MM.1S (cell line): Measurements from ENCODE around the gene TMEM119.

Experiments
- DNase-seq: peaks from one replicate; pipeline ENCODE4 v3.0.0-alpha.2; 2015
- H2AFZ ChIP-seq: fragments of 300-600 bp; sonication (generic); 2 replicates; pipeline ENCODE4 v1.6.0; 2016; ENCODE audit warnings: antibody characterized with exemption, low read length
- H3F3A ChIP-seq: fragments of 300-600 bp; sonication (generic); 2 replicates; pipeline ENCODE4 v1.6.1; 2016; ENCODE audit warnings: mild to moderate bottlenecking, antibody characterized with exemption, low read length, moderate library complexity, mixed read lengths; ENCODE audit not compliant: insufficient read depth
- H3K27ac ChIP-seq: fragments of 300-600 bp; sonication (generic); 2 replicates; pipeline ENCODE4 v1.5.1; 2016; ENCODE audit warnings: mild to moderate bottlenecking, low read length
- H3K27me3 ChIP-seq: fragments of 300-600 bp; sonication (generic); replicated peaks from 2 replicates; pipeline ENCODE4 v1.6.0; 2016; ENCODE audit warnings: low read length; ENCODE audit not compliant: insufficient read depth
- H3K36me3 ChIP-seq: fragments of 300-600 bp; sonication (generic); replicated peaks from 2 replicates; pipeline ENCODE4 v1.6.1; 2016; ENCODE audit warnings: mild to moderate bottlenecking, low read length, mixed read lengths; ENCODE audit not compliant: insufficient read depth
- H3K4me1 ChIP-seq: fragments of 300-600 bp; sonication (generic); 2 replicates; pipeline ENCODE4 v1.6.1; 2016; ENCODE audit warnings: low read length, mixed read lengths
- H3K4me2 ChIP-seq: fragments of 300-600 bp; sonication (generic); 2 replicates; pipeline ENCODE4 v1.6.0; 2016; ENCODE audit warnings: low read depth, low read length
- H3K4me3 ChIP-seq: fragments of 300-600 bp; sonication (generic); 2 replicates; pipeline ENCODE4 v1.5.1; 2016; ENCODE audit warnings: low read length, mixed read lengths
- H3K79me2 ChIP-seq: fragments of 300-600 bp; sonication (generic); 2 replicates; pipeline ENCODE4 v1.6.1; 2016; ENCODE audit warnings: mixed run types, low read length, mixed read lengths
- H3K9ac ChIP-seq: fragments of 300-600 bp; sonication (generic); 2 replicates; pipeline ENCODE4 v1.6.1; 2016; ENCODE audit warnings: low read length, mixed read lengths
- H3K9me2 ChIP-seq: fragments of 300-600 bp; sonication (generic); replicated peaks from 2 replicates; pipeline ENCODE4 v1.6.1; 2016; ENCODE audit warnings: mild to moderate bottlenecking, low read length, mixed read lengths; ENCODE audit not compliant: insufficient read depth
- H3K9me3 ChIP-seq: fragments of 300-600 bp; sonication (generic); replicated peaks from 2 replicates; pipeline ENCODE4 v1.6.1; 2016; ENCODE audit warnings: mild to moderate bottlenecking, low read length, mixed read lengths; ENCODE audit not compliant: insufficient read depth
- H4K20me1 ChIP-seq: fragments of 300-600 bp; sonication (generic); 2 replicates; pipeline ENCODE4 v1.6.1; 2016; ENCODE audit warnings: mild to moderate bottlenecking, low read length, moderate library complexity, mixed read lengths; ENCODE audit not compliant: insufficient read depth
- CTCF ChIP-seq: fragments of 300-600 bp; sonication (generic); IDR thresholded peaks from 2 replicates; pipeline ENCODE4 v1.5.1; 2016; ENCODE audit warnings: antibody characterized with exemption, low read length, mixed read lengths
- EZH2 ChIP-seq: fragments of 300-600 bp; sonication (generic); optimal IDR thresholded peaks from 2 replicates; pipeline ENCODE3; 2017; ENCODE audit warnings: low read depth, mild to moderate bottlenecking, antibody characterized with exemption, low read length, mixed read lengths
- EZH2phosphoT487 ChIP-seq: fragments of 300-600 bp; sonication (generic); IDR thresholded peaks from 2 replicates; pipeline ENCODE4 v1.6.1; 2018; ENCODE audit warnings: antibody characterized with exemption, low read length

Gene TMEM119

GRCh38 chr12:108572166-108572790 is 25.6 kb downstream of the TMEM119 start:
- TF ChIP-seq EZH2 (no peak), EZH2phosphoT487 (no peak), CTCF (no peak)
- Histone ChIP-seq H3K4me2 (no peak overlapping the region), H3K9ac (no peak overlapping the region), H3F3A (peaks cover 78% of the 10 kb centered on the region), H3K4me1 (peaks cover 89% of the 10 kb centered on the region), H3K9me3 (no peaks in the 10 kb centered on the region), H4K20me1 (no peaks in the 10 kb centered on the region), H3K79me2 (peaks cover 13% of the 10 kb centered on the region; the same call in 1 of the 2 replicates), H3K27me3 (no peaks in the 10 kb centered on the region), H2AFZ (no peak overlapping the region), H3K27ac (peak overlapping the region; percentile 29; the same call in 1 of the 2 replicates), H3K9me2 (no peaks in the 10 kb centered on the region), H3K4me3 (no peak overlapping the region), H3K36me3 (no peaks in the 10 kb centered on the region)
- DNase-seq, result peak; percentile 34

- Histone ChIP-seq H3K9ac (no peak overlapping the region; the same call in 1 of the 2 replicates), H3K9me2 (no peaks in the 10 kb centered on the region), H2AFZ (no peak overlapping the region), H3K4me2 (no peak overlapping the region), H3K9me3 (no peaks in the 10 kb centered on the region), H4K20me1 (no peaks in the 10 kb centered on the region), H3K36me3 (no peaks in the 10 kb centered on the region), H3K4me3 (no peak overlapping the region), H3K27ac (peak overlapping the region; percentile 100; the same call in 1 of the 2 replicates), H3K79me2 (peaks cover 19% of the 10 kb centered on the region), H3F3A (peaks cover 82% of the 10 kb centered on the region), H3K4me1 (peaks cover 89% of the 10 kb centered on the region), H3K27me3 (no peaks in the 10 kb centered on the region)
- no peak for DNase-seq
- TF ChIP-seq EZH2, result no peak
- no peak for TF ChIP-seq EZH2phosphoT487
- TF ChIP-seq CTCF, result no peak
Observed at GRCh38 chr12:108571609-108572165, 26.2 kb downstream of the TMEM119 start.

- no peaks in the 10 kb centered on the region for H3K36me3 ChIP-seq
- no peaks in the 10 kb centered on the region for H3K9me2 ChIP-seq
- no peaks in the 10 kb centered on the region for H4K20me1 ChIP-seq
- no peak overlapping the region for H3K4me3 ChIP-seq
- H3K9me3 ChIP-seq, result no peaks in the 10 kb centered on the region
- peak overlapping the region; percentile 31; the same call in 1 of the 2 replicates for H3K4me2 ChIP-seq
- H3K27ac ChIP-seq, result peak overlapping the region; percentile 100
- H3K4me1 ChIP-seq, result peaks cover 89% of the 10 kb centered on the region
- TF ChIP-seq EZH2 (no peak), CTCF (peak; percentile 56)
- DNase-seq, result peak; percentile 76
- no peaks in the 10 kb centered on the region for H3K27me3 ChIP-seq
- peak overlapping the region; percentile 69 for H3K9ac ChIP-seq
- no peak overlapping the region for H2AFZ ChIP-seq
- peaks cover 24% of the 10 kb centered on the region for H3K79me2 ChIP-seq
- H3F3A ChIP-seq, result peaks cover 82% of the 10 kb centered on the region
Observed at GRCh38 chr12:108570743-108571608, 26.9 kb downstream of the TMEM119 start.
